ENCODE results near the gene STYXL2. TPM values are rescaled to one million over a fixed set of nuclear protein-coding genes. Genes with fewer than 3 reads are reported as not detected.

The STYXL2 gene
- total and polyA plus RNA-seq, 2 of the 4 experiments (the other 2 are of a cell fraction), result not detected

DNA sequence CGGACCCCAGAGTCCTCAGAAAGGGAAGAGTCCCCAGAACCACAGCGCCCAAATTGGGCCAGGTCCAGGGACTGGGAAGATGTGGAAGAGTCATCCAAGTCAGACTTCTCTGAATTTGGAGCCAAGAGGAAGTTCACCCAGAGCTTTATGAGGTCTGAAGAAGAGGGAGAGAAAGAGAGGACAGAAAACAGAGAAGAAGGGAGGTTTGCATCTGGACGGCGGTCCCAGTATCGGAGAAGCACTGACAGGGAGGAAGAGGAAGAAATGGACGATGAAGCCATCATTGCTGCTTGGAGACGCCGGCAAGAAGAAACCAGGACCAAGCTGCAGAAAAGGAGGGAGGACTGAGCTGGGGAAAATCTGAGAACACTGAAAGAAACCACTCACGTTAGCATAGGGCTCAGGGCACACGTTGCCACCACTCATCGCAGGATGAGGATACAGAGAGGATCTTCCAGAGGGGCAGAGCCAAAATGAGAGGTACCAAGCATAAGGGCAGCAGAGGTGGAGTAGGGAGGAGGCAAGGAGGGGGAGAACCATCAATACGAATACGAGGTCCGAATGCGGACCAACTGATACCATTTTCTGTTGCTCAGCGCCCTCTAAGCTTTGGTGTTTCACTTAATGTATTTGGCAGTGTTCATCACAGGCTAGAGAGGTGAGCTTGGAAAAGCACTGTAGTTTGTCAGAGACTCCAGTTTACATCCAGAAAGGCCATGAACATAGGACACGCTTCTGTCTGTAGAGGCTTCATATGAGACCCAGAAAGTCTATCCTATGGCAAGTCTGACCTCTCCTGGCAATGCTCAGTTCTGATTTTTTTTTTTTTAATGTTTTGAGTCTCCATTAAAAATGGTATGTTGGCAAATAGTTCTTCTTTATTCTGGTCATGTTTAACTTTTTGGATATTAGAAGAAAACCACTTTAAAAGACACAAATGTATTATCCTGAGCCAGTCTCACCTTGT, 34.7 kb downstream of the STYXL2 start:
- BruUV-seq (replicated peaks), result no TSS peak
- DNase-seq, result no peak
- CTCF ChIA-PET, result no interaction called here
- no peak overlapping the region for H2BK20ac ChIP-seq (ENCODE audit: low read depth, low read length)
- no peaks in the 10 kb centered on the region for H4K20me1 ChIP-seq (ENCODE audit: insufficient read depth, low read length)
- H3K56ac ChIP-seq (ENCODE audit: extremely low read depth, insufficient read depth, low read length), result no peak overlapping the region
- H3K23ac ChIP-seq (ENCODE audit: low read depth, low read length), result no peak overlapping the region
- no peak overlapping the region for H3K14ac ChIP-seq (replicated peaks; ENCODE audit: low read depth, low read length)
- H2AK5ac ChIP-seq (ENCODE audit: low read depth, low read length), result no peak overlapping the region
- intact Hi-C loops (cut with micrococcal nuclease) (no loop called here), in situ Hi-C loops (cut with MboI; ENCODE audit: low sequenced_read_pairs) (no loop called here), dilution Hi-C loops (cut with HindIII; ENCODE audit: low sequenced_read_pairs, unreplicated experiment) (no loop called here)
- WGBS, 2 experiments (ENCODE audit: extremely low coverage in 2 of 2, insufficient read length in 1 of 2), result 79% methylated on average over 8 of the region's 17 CpGs; no CpG with 5 or more reads in 1 of the 2 experiments
- H3K9me1 ChIP-seq (ENCODE audit: insufficient read depth, low read length), result no peaks in the 10 kb centered on the region
- TF ChIP-seq BHLHE40 (IDR thresholded peaks at IDR 0.05; ENCODE audit: low read depth, low read length) (no peak), RAD21 (IDR thresholded peaks at IDR 0.05; ENCODE audit: low read length) (no peak), RFX5 (IDR thresholded peaks at IDR 0.05; ENCODE audit: low read depth, low read length) (no peak), NFE2L2 (IDR thresholded peaks at IDR 0.05; ENCODE audit: low read depth, low read length) (no peak), CEBPB (IDR thresholded peaks at IDR 0.05; ENCODE audit: low read depth, low read length) (no peak), SMC3 (IDR thresholded peaks at IDR 0.05; ENCODE audit: low read depth, low read length) (no peak), CHD1 (IDR thresholded peaks at IDR 0.05; ENCODE audit: low read depth, low read length) (no peak), FOS (IDR thresholded peaks at IDR 0.05; ENCODE audit: low read depth, low read length) (no peak), MAFK (IDR thresholded peaks at IDR 0.05; ENCODE audit: low read depth, low read length) (no peak), MAZ (IDR thresholded peaks at IDR 0.05; ENCODE audit: borderline replicate concordance, low read depth, low read length) (no peak), RCOR1 (IDR thresholded peaks at IDR 0.05; ENCODE audit: insufficient replicate concordance, low read length) (no peak), MXI1 (IDR thresholded peaks at IDR 0.05; ENCODE audit: borderline replicate concordance, low read depth, low read length) (no peak)
- TF ChIP-seq, protein P1, sequence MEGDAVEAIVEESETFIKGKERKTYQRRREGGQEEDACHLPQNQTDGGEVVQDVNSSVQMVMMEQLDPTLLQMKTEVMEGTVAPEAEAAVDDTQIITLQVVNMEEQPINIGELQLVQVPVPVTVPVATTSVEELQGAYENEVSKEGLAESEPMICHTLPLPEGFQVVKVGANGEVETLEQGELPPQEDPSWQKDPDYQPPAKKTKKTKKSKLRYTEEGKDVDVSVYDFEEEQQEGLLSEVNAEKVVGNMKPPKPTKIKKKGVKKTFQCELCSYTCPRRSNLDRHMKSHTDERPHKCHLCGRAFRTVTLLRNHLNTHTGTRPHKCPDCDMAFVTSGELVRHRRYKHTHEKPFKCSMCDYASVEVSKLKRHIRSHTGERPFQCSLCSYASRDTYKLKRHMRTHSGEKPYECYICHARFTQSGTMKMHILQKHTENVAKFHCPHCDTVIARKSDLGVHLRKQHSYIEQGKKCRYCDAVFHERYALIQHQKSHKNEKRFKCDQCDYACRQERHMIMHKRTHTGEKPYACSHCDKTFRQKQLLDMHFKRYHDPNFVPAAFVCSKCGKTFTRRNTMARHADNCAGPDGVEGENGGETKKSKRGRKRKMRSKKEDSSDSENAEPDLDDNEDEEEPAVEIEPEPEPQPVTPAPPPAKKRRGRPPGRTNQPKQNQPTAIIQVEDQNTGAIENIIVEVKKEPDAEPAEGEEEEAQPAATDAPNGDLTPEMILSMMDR (conservative IDR thresholded peaks at IDR 0.05; ENCODE audit: low read depth, low read length), result no peak
- TF ChIP-seq, protein P2, sequence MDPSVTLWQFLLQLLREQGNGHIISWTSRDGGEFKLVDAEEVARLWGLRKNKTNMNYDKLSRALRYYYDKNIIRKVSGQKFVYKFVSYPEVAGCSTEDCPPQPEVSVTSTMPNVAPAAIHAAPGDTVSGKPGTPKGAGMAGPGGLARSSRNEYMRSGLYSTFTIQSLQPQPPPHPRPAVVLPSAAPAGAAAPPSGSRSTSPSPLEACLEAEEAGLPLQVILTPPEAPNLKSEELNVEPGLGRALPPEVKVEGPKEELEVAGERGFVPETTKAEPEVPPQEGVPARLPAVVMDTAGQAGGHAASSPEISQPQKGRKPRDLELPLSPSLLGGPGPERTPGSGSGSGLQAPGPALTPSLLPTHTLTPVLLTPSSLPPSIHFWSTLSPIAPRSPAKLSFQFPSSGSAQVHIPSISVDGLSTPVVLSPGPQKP (IDR thresholded peaks at IDR 0.05; ENCODE audit: borderline replicate concordance, low read depth, low read length), result no peak
- H4K91ac ChIP-seq (ENCODE audit: insufficient read depth, low read depth, low read length), result no peak overlapping the region
- POLR2A ChIA-PET (ENCODE audit: unreplicated experiment), result no interaction called here
- H2BK120ac ChIP-seq (ENCODE audit: low read depth, low read length), result no peak overlapping the region
- H3K4me1 ChIP-seq (ENCODE audit: control insufficient read depth, insufficient read depth, low read length), result no peaks in the 10 kb centered on the region
- no peaks in the 10 kb centered on the region for H3K36me3 ChIP-seq (ENCODE audit: control insufficient read depth, insufficient read depth, low read length)
- H3K27ac ChIP-seq (ENCODE audit: insufficient read depth, low read length), result no peak overlapping the region
- H2AFZ ChIP-seq (replicated peaks; ENCODE audit: low read length, poor library complexity), result no peak overlapping the region
- no peak overlapping the region for H2AK9ac ChIP-seq (replicated peaks; ENCODE audit: low read depth, low read length, poor library complexity)
- H3K9me3 ChIP-seq (ENCODE audit: control insufficient read depth, insufficient read depth, low read length), result no peaks in the 10 kb centered on the region
- no peak overlapping the region for H3K18ac ChIP-seq (ENCODE audit: low read depth, low read length)
- H4K8ac ChIP-seq (ENCODE audit: low read depth in 2 of 2, low read length in 2 of 2), result no peak overlapping the region
- H2BK15ac ChIP-seq (ENCODE audit: low read depth, low read length), result no peak overlapping the region
- no peak overlapping the region for H3K9ac ChIP-seq (ENCODE audit: low read depth, low read length)
- H4K5ac ChIP-seq (ENCODE audit: low read depth, low read length), result no peak overlapping the region
- no peak overlapping the region for H3K4me2 ChIP-seq (ENCODE audit: low read depth, low read length)
- H2BK5ac ChIP-seq (ENCODE audit: low read depth, low read length, poor library complexity, severe bottlenecking), result no peak overlapping the region
- no peak for ATAC-seq (ENCODE audit: low read depth)
- H3K27me3 ChIP-seq (ENCODE audit: control insufficient read depth, insufficient read depth, low read length), result peaks cover 3% of the 10 kb centered on the region
- H3K4ac ChIP-seq (ENCODE audit: low read depth, low read length), result no peak overlapping the region
- H3K4me3 ChIP-seq (ENCODE audit: insufficient read depth, low read depth, low read length), result no peak overlapping the region
- H3K79me1 ChIP-seq (ENCODE audit: low read depth in 1 of 2, low read length in 2 of 2), result no peaks in the 10 kb centered on the region

Measured in IMR-90 (cell line).